ENCODE measurements around the gene HLX. TPM values are rescaled to one million over a fixed set of nuclear protein-coding genes. Genes with fewer than 3 reads are reported as not detected.

Gene HLX
- polyA plus RNA-seq, 1 of the 3 experiments (the other 2 are of a cell fraction) = 21.4 TPM

GRCh38 chr1:220917535-220918209 lies 38.4 kb downstream of the HLX start:
- CTCF ChIA-PET = no interaction called here
- H3F3A ChIP-seq (replicated peaks; ENCODE audit: insufficient read depth) = no peaks in the 10 kb centered on the region
- no peak overlapping the region for H3K4me3 ChIP-seq (ENCODE audit: low read depth in 2 of 2, low read length in 1 of 2)
- POLR2A ChIA-PET = no interaction called here
- no peak for DNase-seq
- no peaks in the 10 kb centered on the region for H3K36me3 ChIP-seq (replicated peaks in 1 of 2; ENCODE audit: control insufficient read depth in 1 of 2, insufficient read depth in 2 of 2, low read length in 1 of 2)
- H3K4me1 ChIP-seq (ENCODE audit: control insufficient read depth in 1 of 2, insufficient read depth in 2 of 2, low read depth in 1 of 2, low read length in 1 of 2) = no peaks in the 10 kb centered on the region
- 87% methylated on average over 2 of the region's 2 CpGs for WGBS (ENCODE audit: low lambda C conversion rate)
- no peak for TF ChIP-seq NFIC (IDR thresholded peaks at IDR 0.05; ENCODE audit: borderline replicate concordance)
- TF ChIP-seq RXRA (IDR thresholded peaks at IDR 0.05; ENCODE audit: borderline replicate concordance, low read depth) = no peak
- TF ChIP-seq CTCF (IDR thresholded peaks at IDR 0.05) = no peak
- no peak for TF ChIP-seq EZH2phosphoT487 (IDR thresholded peaks at IDR 0.05; ENCODE audit: borderline replicate concordance, low read depth)
- TF ChIP-seq POLR2AphosphoS5 (IDR thresholded peaks at IDR 0.05; ENCODE audit: low read depth, low read length) = no peak
- TF ChIP-seq FOXJ3 (CRISPR knock-in tag; IDR thresholded peaks at IDR 0.05) = no peak
- TF ChIP-seq USF1 (IDR thresholded peaks at IDR 0.05; ENCODE audit: borderline replicate concordance, low read depth) = no peak
- H3K9ac ChIP-seq = no peak overlapping the region
- H3K9me3 ChIP-seq = no peaks in the 10 kb centered on the region
- no peak overlapping the region for H3K4me2 ChIP-seq
- H3K27ac ChIP-seq (ENCODE audit: low read depth in 2 of 2, low read length in 1 of 2) = no peak overlapping the region
- no peaks in the 10 kb centered on the region for H3K79me2 ChIP-seq (ENCODE audit: insufficient read depth)
- no peaks in the 10 kb centered on the region for H3K27me3 ChIP-seq (ENCODE audit: insufficient read depth)
- no peaks in the 10 kb centered on the region for H3K9me2 ChIP-seq
- no peak overlapping the region for H2AFZ ChIP-seq (ENCODE audit: low read depth)
- H4K20me1 ChIP-seq (ENCODE audit: insufficient read depth) = no peaks in the 10 kb centered on the region

- CTCF ChIA-PET = interaction anchor here (1.4 kb wide), 1 partner anchor 10 kb away, joined by 6 read pairs; no protein-coding TSS in a partner anchor
- H4K20me1 ChIP-seq (ENCODE audit: insufficient read depth) = no peaks in the 10 kb centered on the region
- H3K4me3 ChIP-seq (ENCODE audit: low read depth in 2 of 2, low read length in 1 of 2) = no peak overlapping the region
- DNase-seq = no peak
- WGBS (ENCODE audit: low lambda C conversion rate) = 50% methylated on average over 1 of the region's 1 CpG
- no peak overlapping the region for H3K4me2 ChIP-seq
- no peak overlapping the region for H2AFZ ChIP-seq (ENCODE audit: low read depth)
- no peak overlapping the region for H3K9ac ChIP-seq
- H3K36me3 ChIP-seq (replicated peaks in 1 of 2; ENCODE audit: control insufficient read depth in 1 of 2, insufficient read depth in 2 of 2, low read length in 1 of 2) = no peaks in the 10 kb centered on the region
- no peak for TF ChIP-seq RCOR1 (IDR thresholded peaks at IDR 0.05; ENCODE audit: low read length)
- no peak for TF ChIP-seq JUND (IDR thresholded peaks at IDR 0.05)
- TF ChIP-seq SMC3 (IDR thresholded peaks at IDR 0.05; ENCODE audit: low read depth, low read length) = no peak
- TF ChIP-seq RAD21 (IDR thresholded peaks at IDR 0.05; ENCODE audit: low read length) = no peak
- TF ChIP-seq YY1 (IDR thresholded peaks at IDR 0.05; ENCODE audit: low read depth) = no peak
- TF ChIP-seq TAF1 (IDR thresholded peaks at IDR 0.05; ENCODE audit: borderline replicate concordance, low read depth, low read length) = no peak
- TF ChIP-seq USF1 (IDR thresholded peaks at IDR 0.05; ENCODE audit: borderline replicate concordance, low read depth) = no peak
- no peak for TF ChIP-seq EP300 (IDR thresholded peaks at IDR 0.05; ENCODE audit: borderline replicate concordance in 1 of 2, low read depth in 1 of 2, low read length in 1 of 2)
- no peaks in the 10 kb centered on the region for H3K9me3 ChIP-seq
- H3K4me1 ChIP-seq (ENCODE audit: control insufficient read depth in 1 of 2, insufficient read depth in 2 of 2, low read depth in 1 of 2, low read length in 1 of 2) = no peaks in the 10 kb centered on the region
- H3K9me2 ChIP-seq = no peaks in the 10 kb centered on the region
- no peaks in the 10 kb centered on the region for H3F3A ChIP-seq (replicated peaks; ENCODE audit: insufficient read depth)
- H3K27ac ChIP-seq (ENCODE audit: low read depth in 2 of 2, low read length in 1 of 2) = no peak overlapping the region
- H3K27me3 ChIP-seq (ENCODE audit: insufficient read depth) = no peaks in the 10 kb centered on the region
- no peaks in the 10 kb centered on the region for H3K79me2 ChIP-seq (ENCODE audit: insufficient read depth)
- POLR2A ChIA-PET = no interaction called here
Observed at GRCh38 chr1:220918285-220918951, 39.2 kb downstream of the HLX start.

Measured in SK-N-SH (cell line).